K562 (cell line): Measurements from ENCODE around the gene HOXA5. TPM values are rescaled to one million over a fixed set of nuclear protein-coding genes. Genes with fewer than 3 reads are reported as not detected.

Experiments
- RBM17 ChIP-seq: fragments of 200-400 bp; formaldehyde crosslinking; IDR thresholded peaks from 2 replicates; pipeline ENCODE4 v1.6.1; 2017; ENCODE audit warnings: low read depth, mild to moderate bottlenecking, low read length, borderline replicate concordance
- SLC30A9 ChIP-seq: fragments of 250-450 bp; sonication (Bioruptor Pico); IDR thresholded peaks from 2 replicates; pipeline ENCODE4 v1.8.0; 2022; ENCODE audit warnings: mild to moderate bottlenecking, moderate library complexity
- SREBF1 ChIP-seq: fragments of 150-350 bp; IDR thresholded peaks from 2 replicates; pipeline ENCODE4 v1.6.1; 2014; ENCODE audit warnings: antibody characterized with exemption, low read depth, low read length, borderline replicate concordance
- ZNF740 ChIP-seq, 3 experiments: fragments of 200-800 bp in 1 of 3; sonication (Bioruptor generic) in 1 of 3; sonication (generic) in 1 of 3; formaldehyde crosslinking in 1 of 3; IDR thresholded peaks; 2 replicates each; pipeline versions ENCODE4 v1.6.1 to v1.8.0; 2016 to 2022; ENCODE audit warnings: mild to moderate bottlenecking in 2 of 3, missing compliant biosample characterization in 2 of 3, missing genetic modification characterization in 2 of 3, missing genetic modification reagents in 1 of 3
- polyA plus RNA-seq, 8 experiments: library from polyadenylated mRNA; depleted of rRNA in 4 of 8; stranded (reverse) in 5 of 8; unstranded in 3 of 8; fragments of >200 nt; fragmentation: Nextera tagmentation in 2 of 8; fragmentation: Illumina TruSeq in 1 of 8; extraction: Ambion mirVana in 2 of 8; extraction: Trizol in 1 of 8; gene quantifications; 2 replicates each; pipeline versions ENCODE4 v1.2.1 to v1.2.3, GENCODE V29; 2011 to 2014; ENCODE audit warnings: inconsistent platforms in 1 of 8, missing spikeins in 1 of 8
- total RNA-seq, 7 experiments: library from RNA; depleted of rRNA in 6 of 7; stranded (reverse); fragments of >200 nt in 6 of 7; fragmentation: Illumina TruSeq in 2 of 7; extraction: Trizol in 2 of 7; gene quantifications; 2 replicates each; pipeline versions ENCODE4 v1.2.1 to v1.2.3, GENCODE V29; 2011 to 2021; ENCODE audit warnings: low replicate concordance in 1 of 7
- TF ChIP-seq, protein P1 (sequence below), 2 experiments: fragments of 450-650 bp; IDR thresholded peaks; 2 replicates each; pipeline ENCODE4 v1.6.1; 2016; ENCODE audit warnings: mild to moderate bottlenecking in 2 of 2, borderline replicate concordance in 1 of 2, low read depth in 1 of 2, moderate library complexity in 1 of 2
- TF ChIP-seq, protein P2 (sequence below): fragments of 450-650 bp; formaldehyde crosslinking; IDR thresholded peaks from 2 replicates; pipeline ENCODE4 v1.4.0; 2022; ENCODE audit warnings: missing genetic modification characterization

Gene HOXA5
- total and polyA plus RNA-seq, 9 of the 15 experiments (the other 6 are each of a cell fraction or from before 2014, with no cell fraction given) = 0.13 TPM; not detected in 8

DNA sequence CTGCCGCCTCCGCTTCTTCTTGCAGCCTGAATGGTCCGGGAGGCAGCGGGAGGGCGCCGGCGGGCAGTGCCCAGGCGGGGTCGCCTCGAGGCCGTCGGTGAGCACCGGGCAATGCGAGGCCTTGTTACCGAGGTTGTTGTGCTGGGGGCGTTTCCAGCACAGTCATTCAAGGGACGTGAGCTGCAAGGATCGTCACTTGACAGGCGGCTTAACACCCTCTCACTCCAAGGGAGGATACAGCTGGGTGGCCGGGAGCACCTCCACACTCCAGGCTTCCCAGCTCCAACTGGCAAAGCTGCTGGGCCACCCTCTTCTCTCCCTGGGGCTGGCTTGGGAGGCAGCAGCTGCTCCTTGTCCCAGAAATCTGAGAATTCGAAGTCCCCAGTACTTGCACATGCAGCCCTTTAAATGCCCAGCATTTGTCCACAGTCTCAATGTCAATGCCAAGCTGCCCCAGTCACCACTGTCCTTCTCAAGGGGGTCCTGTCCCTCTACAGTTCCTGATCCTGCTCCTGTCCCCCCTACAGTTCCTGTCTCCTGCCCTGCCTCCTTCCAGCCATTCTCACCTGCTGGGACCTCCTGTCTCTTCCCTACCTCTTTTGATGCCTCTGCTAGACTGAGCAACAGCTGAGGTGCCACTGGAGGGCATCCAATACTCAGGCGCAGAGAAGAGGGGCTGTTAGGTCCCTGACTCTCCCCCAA lies 46.0 kb upstream of the HOXA5 start (continued):
- TF ChIP-seq, protein P1, sequence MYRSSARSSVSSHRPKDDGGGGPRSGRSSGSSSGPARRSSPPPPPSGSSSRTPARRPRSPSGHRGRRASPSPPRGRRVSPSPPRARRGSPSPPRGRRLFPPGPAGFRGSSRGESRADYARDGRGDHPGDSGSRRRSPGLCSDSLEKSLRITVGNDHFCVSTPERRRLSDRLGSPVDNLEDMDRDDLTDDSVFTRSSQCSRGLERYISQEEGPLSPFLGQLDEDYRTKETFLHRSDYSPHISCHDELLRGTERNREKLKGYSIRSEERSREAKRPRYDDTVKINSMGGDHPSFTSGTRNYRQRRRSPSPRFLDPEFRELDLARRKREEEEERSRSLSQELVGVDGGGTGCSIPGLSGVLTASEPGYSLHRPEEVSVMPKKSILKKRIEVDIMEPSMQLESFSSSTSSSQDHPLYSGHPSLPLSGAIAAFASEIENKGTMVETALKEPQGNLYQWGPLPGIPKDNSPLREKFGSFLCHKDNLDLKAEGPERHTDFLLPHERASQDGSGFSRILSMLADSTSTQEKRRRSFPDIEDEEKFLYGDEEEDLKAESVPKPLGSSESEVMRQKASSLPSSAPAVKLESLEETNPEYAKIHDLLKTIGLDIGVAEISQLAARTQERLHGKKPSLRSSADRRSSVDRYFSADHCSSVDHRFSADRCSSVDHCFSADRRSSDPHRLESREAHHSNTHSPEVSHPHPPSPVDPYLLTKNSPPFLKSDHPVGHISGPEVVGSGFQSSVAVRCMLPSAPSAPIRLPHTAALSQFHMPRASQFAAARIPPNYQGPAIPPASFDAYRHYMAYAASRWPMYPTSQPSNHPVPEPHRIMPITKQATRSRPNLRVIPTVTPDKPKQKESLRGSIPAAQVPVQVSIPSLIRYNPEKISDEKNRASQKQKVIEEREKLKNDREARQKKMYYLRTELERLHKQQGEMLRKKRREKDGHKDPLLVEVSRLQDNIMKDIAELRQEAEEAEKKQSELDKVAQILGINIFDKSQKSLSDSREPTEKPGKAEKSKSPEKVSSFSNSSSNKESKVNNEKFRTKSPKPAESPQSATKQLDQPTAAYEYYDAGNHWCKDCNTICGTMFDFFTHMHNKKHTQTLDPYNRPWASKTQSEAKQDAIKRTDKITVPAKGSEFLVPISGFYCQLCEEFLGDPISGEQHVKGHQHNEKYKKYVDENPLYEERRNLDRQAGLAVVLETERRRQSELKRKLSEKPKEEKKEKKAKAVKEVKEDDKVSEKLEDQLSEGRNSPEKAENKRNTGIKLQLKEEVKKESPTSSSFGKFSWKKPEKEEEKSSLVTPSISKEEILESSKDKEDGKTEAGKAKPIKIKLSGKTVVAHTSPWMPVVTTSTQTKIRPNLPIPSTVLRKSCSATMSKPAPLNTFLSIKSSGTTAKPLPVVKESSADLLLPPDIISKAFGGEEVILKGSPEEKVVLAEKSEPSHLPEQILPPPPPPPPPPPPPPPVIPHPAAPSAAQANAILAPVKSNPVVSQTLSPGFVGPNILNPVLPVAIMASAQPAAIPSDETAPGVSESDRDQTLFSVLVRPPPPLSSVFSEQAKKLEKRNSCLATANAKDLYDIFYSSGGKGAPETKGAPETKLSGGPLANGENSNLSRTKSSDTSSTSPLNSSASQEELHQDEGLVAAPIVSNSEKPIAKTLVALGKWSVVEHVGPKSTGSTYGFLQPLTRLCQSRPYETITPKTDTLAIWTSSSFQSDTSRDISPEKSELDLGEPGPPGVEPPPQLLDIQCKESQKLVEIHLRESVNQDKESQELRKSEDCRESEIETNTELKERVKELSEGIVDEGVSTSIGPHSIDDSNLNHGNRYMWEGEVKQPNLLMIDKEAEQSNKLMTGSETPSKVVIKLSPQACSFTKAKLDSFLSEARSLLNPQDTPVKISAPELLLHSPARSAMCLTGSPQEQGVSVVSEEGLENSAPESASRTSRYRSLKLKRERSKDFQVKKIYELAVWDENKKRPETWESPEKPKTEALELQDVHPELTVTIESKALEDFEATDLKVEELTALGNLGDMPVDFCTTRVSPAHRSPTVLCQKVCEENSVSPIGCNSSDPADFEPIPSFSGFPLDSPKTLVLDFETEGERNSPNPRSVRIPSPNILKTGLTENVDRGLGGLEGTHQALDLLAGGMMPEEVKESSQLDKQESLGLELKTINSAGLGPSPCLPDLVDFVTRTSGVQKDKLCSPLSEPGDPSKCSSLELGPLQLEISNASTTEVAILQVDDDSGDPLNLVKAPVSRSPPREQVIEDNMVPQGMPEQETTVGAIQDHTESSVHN (IDR thresholded peaks at IDR 0.05; ENCODE audit: borderline replicate concordance in 1 of 2, low read depth in 1 of 2) = no peak
- TF ChIP-seq ZNF740 (CRISPR knock-in tag; IDR thresholded peaks at IDR 0.05) = no peak
- no peak for TF ChIP-seq ZNF740 (tag; IDR thresholded peaks at IDR 0.05)
- no peak for TF ChIP-seq SLC30A9
- TF ChIP-seq, protein P2, sequence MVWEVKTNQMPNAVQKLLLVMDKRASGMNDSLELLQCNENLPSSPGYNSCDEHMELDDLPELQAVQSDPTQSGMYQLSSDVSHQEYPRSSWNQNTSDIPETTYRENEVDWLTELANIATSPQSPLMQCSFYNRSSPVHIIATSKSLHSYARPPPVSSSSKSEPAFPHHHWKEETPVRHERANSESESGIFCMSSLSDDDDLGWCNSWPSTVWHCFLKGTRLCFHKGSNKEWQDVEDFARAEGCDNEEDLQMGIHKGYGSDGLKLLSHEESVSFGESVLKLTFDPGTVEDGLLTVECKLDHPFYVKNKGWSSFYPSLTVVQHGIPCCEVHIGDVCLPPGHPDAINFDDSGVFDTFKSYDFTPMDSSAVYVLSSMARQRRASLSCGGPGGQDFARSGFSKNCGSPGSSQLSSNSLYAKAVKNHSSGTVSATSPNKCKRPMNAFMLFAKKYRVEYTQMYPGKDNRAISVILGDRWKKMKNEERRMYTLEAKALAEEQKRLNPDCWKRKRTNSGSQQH (CRISPR knock-in tag) = no peak
- no peak for TF ChIP-seq RBM17
- no peak for TF ChIP-seq SREBF1
